Neutrophil (primary cell): ENCODE measurements around the gene CSNK1D.

Source experiments
- H3K27ac ChIP-seq: fragments of 200-600 bp; sonication (generic); 2 replicates; pipeline ENCODE4 v1.5.1; 2016; ENCODE audit warnings: mild to moderate bottlenecking, moderate library complexity
- H3K27me3 ChIP-seq: fragments of 200-600 bp; sonication (generic); 2 replicates; pipeline ENCODE4 v1.6.0; 2016; ENCODE audit warnings: mild to moderate bottlenecking
- H3K36me3 ChIP-seq: fragments of 200-600 bp; sonication (generic); 2 replicates; pipeline ENCODE4 v1.5.1; 2017
- H3K4me1 ChIP-seq, 2 experiments: fragments of 200-600 bp in 1 of 2; sonication (generic) in 1 of 2; 1 replicate in 1 of 2; 2 replicates in 1 of 2; pipeline versions ENCODE4 v1.5.1 to v1.6.1; 2013 to 2016; ENCODE audit warnings: low read depth in 1 of 2, low read length in 1 of 2, mild to moderate bottlenecking in 1 of 2, moderate library complexity in 1 of 2; ENCODE audit not compliant: control insufficient read depth in 1 of 2, insufficient read depth in 1 of 2
- H3K4me3 ChIP-seq, 2 experiments: fragments of 200-600 bp in 1 of 2; sonication (generic) in 1 of 2; 1 replicate in 1 of 2; 2 replicates in 1 of 2; pipeline ENCODE4 v1.5.1; 2013 to 2016; ENCODE audit warnings: low read depth in 1 of 2, low read length in 1 of 2, mild to moderate bottlenecking in 1 of 2, moderate library complexity in 1 of 2
- H3K9me3 ChIP-seq: fragments of 200-600 bp; sonication (generic); 2 replicates; pipeline ENCODE4 v1.5.1; 2016
- CTCF ChIP-seq: fragments of 200-600 bp; sonication (generic); IDR thresholded peaks from 2 replicates; pipeline ENCODE4 v1.5.1; 2016; ENCODE audit warnings: antibody characterized with exemption

Gene CSNK1D

GRCh38 chr17:82270651-82271050 is 2.8 kb downstream of the CSNK1D start:
- H3K4me1 ChIP-seq: peaks cover 64 to 72% of the 10 kb centered on the region in 2 experiments
- no peak overlapping the region for H3K4me3 ChIP-seq
- no peak for TF ChIP-seq CTCF
- no peaks in the 10 kb centered on the region for H3K27me3 ChIP-seq
- no peaks in the 10 kb centered on the region for H3K9me3 ChIP-seq
- H3K27ac ChIP-seq: peak overlapping the region; percentile 100
- peaks cover 61% of the 10 kb centered on the region for H3K36me3 ChIP-seq

- no peak overlapping the region for H3K4me3 ChIP-seq
- peaks cover 58 to 66% of the 10 kb centered on the region in 2 experiments for H3K4me1 ChIP-seq
- peaks cover 68% of the 10 kb centered on the region for H3K36me3 ChIP-seq
- no peaks in the 10 kb centered on the region for H3K9me3 ChIP-seq
- no peak for TF ChIP-seq CTCF
- no peaks in the 10 kb centered on the region for H3K27me3 ChIP-seq
- H3K27ac ChIP-seq: peak overlapping the region; percentile 100
Measured at GRCh38 chr17:82269882-82270500, 3.5 kb downstream of the CSNK1D start.

- no peaks in the 10 kb centered on the region for H3K9me3 ChIP-seq
- peaks cover 75% of the 10 kb centered on the region for H3K36me3 ChIP-seq
- H3K4me1 ChIP-seq: peaks cover 52 to 59% of the 10 kb centered on the region in 2 experiments
- no peaks in the 10 kb centered on the region for H3K27me3 ChIP-seq
- peak overlapping the region; percentile 100 for H3K27ac ChIP-seq
- H3K4me3 ChIP-seq: no peak overlapping the region
- TF ChIP-seq CTCF: no peak
Measured at GRCh38 chr17:82269138-82269881, 4.2 kb downstream of the CSNK1D start.

- TF ChIP-seq CTCF: no peak
- H3K27me3 ChIP-seq: no peaks in the 10 kb centered on the region
- H3K4me1 ChIP-seq: peaks cover 45 to 52% of the 10 kb centered on the region in 2 experiments
- no peaks in the 10 kb centered on the region for H3K9me3 ChIP-seq
- peaks cover 90% of the 10 kb centered on the region for H3K36me3 ChIP-seq
- H3K4me3 ChIP-seq: no peak overlapping the region
- H3K27ac ChIP-seq: peak overlapping the region; percentile 55
Measured at GRCh38 chr17:82267575-82268379, 5.7 kb downstream of the CSNK1D start.

GRCh38 chr17:82266142-82266541 is 7.4 kb downstream of the CSNK1D start:
- Histone ChIP-seq H3K27me3 (no peaks in the 10 kb centered on the region), H3K27ac (peak overlapping the region; percentile 15), H3K4me1 (peaks cover 30 to 42% of the 10 kb centered on the region in 2 experiments), H3K36me3 (peaks cover 97% of the 10 kb centered on the region), H3K4me3 (no peak overlapping the region), H3K9me3 (no peaks in the 10 kb centered on the region)
- no peak for TF ChIP-seq CTCF
